IPS DF 6.9 (cell line): Measurements from ENCODE around the gene DNAJC9.

Experiments used
- DNase-seq: peaks from one replicate; pipeline ENCODE4 v3.0.0-alpha.2; 2013; ENCODE audit warnings: low read depth, low spot score
- H3K27ac ChIP-seq: one replicate; pipeline ENCODE4 v1.5.1; 2013; ENCODE audit warnings: low read length, control low read depth
- H3K27me3 ChIP-seq: 2 replicates; pipeline ENCODE4 v1.6.1; 2013; ENCODE audit warnings: mild to moderate bottlenecking, low read length; ENCODE audit not compliant: control insufficient read depth, insufficient read depth
- H3K36me3 ChIP-seq: 2 replicates; pipeline ENCODE4 v1.6.1; 2013; ENCODE audit warnings: low read length; ENCODE audit not compliant: control insufficient read depth, insufficient read depth
- H3K4me1 ChIP-seq: 2 replicates; pipeline ENCODE4 v1.6.1; 2013; ENCODE audit warnings: low read length; ENCODE audit not compliant: control insufficient read depth, insufficient read depth
- H3K4me3 ChIP-seq: 2 replicates; pipeline ENCODE4 v1.5.1; 2013; ENCODE audit warnings: mild to moderate bottlenecking, low read length
- H3K9me3 ChIP-seq: 2 replicates; pipeline ENCODE4 v1.6.1; 2013; ENCODE audit warnings: low read length, inconsistent platforms; ENCODE audit not compliant: control insufficient read depth, insufficient read depth
- WGBS: extraction: QIAGEN DNeasy Blood & Tissue Kit; methylation state at CpG from one replicate; pipeline ENCODE4 v1.1.7; 2013; ENCODE audit warnings: mixed read lengths, missing lambda C conversion rate; ENCODE audit not compliant: insufficient read length, insufficient coverage; 5-methylcytosine and 5-hydroxymethylcytosine counted together

The DNAJC9 gene

GRCh38 chr10:73217628-73218027 is 29.4 kb downstream of the DNAJC9 start:
- no peak for DNase-seq
- H3K36me3 ChIP-seq: no peaks in the 10 kb centered on the region; the same call in 1 of the 2 replicates
- H3K4me1 ChIP-seq: no peaks in the 10 kb centered on the region
- H3K9me3 ChIP-seq: no peaks in the 10 kb centered on the region
- no peak overlapping the region for H3K4me3 ChIP-seq
- no peak overlapping the region for H3K27ac ChIP-seq
- no CpG with 5 or more reads among the region's 2 CpGs for WGBS
- H3K27me3 ChIP-seq: no peaks in the 10 kb centered on the region

GRCh38 chr10:73215749-73216148 is 31.3 kb downstream of the DNAJC9 start:
- no peaks in the 10 kb centered on the region for H3K27me3 ChIP-seq
- H3K36me3 ChIP-seq: no peaks in the 10 kb centered on the region; the same call in 1 of the 2 replicates

GRCh38 chr10:73211106-73211811 is 35.8 kb downstream of the DNAJC9 start:
- H3K4me3 ChIP-seq: no peak overlapping the region
- H3K9me3 ChIP-seq: no peaks in the 10 kb centered on the region
- no peak for DNase-seq
- H3K4me1 ChIP-seq: no peaks in the 10 kb centered on the region
- no CpG with 5 or more reads among the region's 4 CpGs for WGBS
- H3K27ac ChIP-seq: no peak overlapping the region
- H3K27me3 ChIP-seq: no peaks in the 10 kb centered on the region
- no peaks in the 10 kb centered on the region for H3K36me3 ChIP-seq

More at GRCh38 chr10:73215749-73216148, 31.3 kb downstream of the DNAJC9 start:
- no peak for DNase-seq
- WGBS: no CpG with 5 or more reads among the region's 1 CpG
- H3K4me1 ChIP-seq: no peaks in the 10 kb centered on the region
- H3K27ac ChIP-seq: no peak overlapping the region
- H3K4me3 ChIP-seq: no peak overlapping the region
- no peaks in the 10 kb centered on the region for H3K9me3 ChIP-seq

GRCh38 chr10:73210395-73211105 is 36.5 kb downstream of the DNAJC9 start:
- H3K4me1 ChIP-seq: no peaks in the 10 kb centered on the region
- no peaks in the 10 kb centered on the region for H3K36me3 ChIP-seq
- no peaks in the 10 kb centered on the region for H3K9me3 ChIP-seq
- DNase-seq: no peak
- H3K4me3 ChIP-seq: no peak overlapping the region
- no CpG with 5 or more reads among the region's 3 CpGs for WGBS
- H3K27ac ChIP-seq: no peak overlapping the region
- no peaks in the 10 kb centered on the region for H3K27me3 ChIP-seq

GRCh38 chr10:73209705-73210104 is 37.4 kb downstream of the DNAJC9 start:
- no peak overlapping the region for H3K27ac ChIP-seq
- H3K27me3 ChIP-seq: no peaks in the 10 kb centered on the region
- DNase-seq: no peak
- WGBS: no CpG with 5 or more reads among the region's 1 CpG
- no peaks in the 10 kb centered on the region for H3K9me3 ChIP-seq
- H3K4me1 ChIP-seq: no peaks in the 10 kb centered on the region
- no peaks in the 10 kb centered on the region for H3K36me3 ChIP-seq
- no peak overlapping the region for H3K4me3 ChIP-seq

GRCh38 chr10:73207883-73208282 is 39.2 kb downstream of the DNAJC9 start:
- no CpG with 5 or more reads among the region's 2 CpGs for WGBS

GRCh38 chr10:73206385-73206784 is 40.7 kb downstream of the DNAJC9 start:
- H3K4me1 ChIP-seq: no peaks in the 10 kb centered on the region
- WGBS: no CpG with 5 or more reads among the region's 5 CpGs
- H3K9me3 ChIP-seq: no peaks in the 10 kb centered on the region
- H3K36me3 ChIP-seq: no peaks in the 10 kb centered on the region
- H3K27me3 ChIP-seq: no peaks in the 10 kb centered on the region
- no peak overlapping the region for H3K4me3 ChIP-seq
- H3K27ac ChIP-seq: no peak overlapping the region
- no peak for DNase-seq

More at GRCh38 chr10:73207883-73208282, 39.2 kb downstream of the DNAJC9 start:
- H3K36me3 ChIP-seq: no peaks in the 10 kb centered on the region
- H3K9me3 ChIP-seq: no peaks in the 10 kb centered on the region
- H3K27ac ChIP-seq: no peak overlapping the region
- no peak for DNase-seq
- H3K27me3 ChIP-seq: no peaks in the 10 kb centered on the region
- H3K4me3 ChIP-seq: no peak overlapping the region
- no peaks in the 10 kb centered on the region for H3K4me1 ChIP-seq

GRCh38 chr10:73205890-73206289 is 41.2 kb downstream of the DNAJC9 start:
- Histone ChIP-seq H3K27me3 (no peaks in the 10 kb centered on the region), H3K9me3 (no peaks in the 10 kb centered on the region), H3K4me1 (no peaks in the 10 kb centered on the region), H3K36me3 (no peaks in the 10 kb centered on the region), H3K27ac (no peak overlapping the region), H3K4me3 (no peak overlapping the region)
- no CpG with 5 or more reads among the region's 1 CpG for WGBS
- no peak for DNase-seq

GRCh38 chr10:73205081-73205480 is 42.0 kb downstream of the DNAJC9 start:
- no peak overlapping the region for H3K4me3 ChIP-seq
- H3K36me3 ChIP-seq: no peaks in the 10 kb centered on the region
- no CpG with 5 or more reads among the region's 3 CpGs for WGBS
- no peaks in the 10 kb centered on the region for H3K4me1 ChIP-seq
- no peaks in the 10 kb centered on the region for H3K27me3 ChIP-seq
- no peaks in the 10 kb centered on the region for H3K9me3 ChIP-seq
- H3K27ac ChIP-seq: no peak overlapping the region
- no peak for DNase-seq
